Kidney (tissue), 14 donors: ENCODE data around the gene JMJD7. TPM values are rescaled to one million over a fixed set of nuclear protein-coding genes. Genes with fewer than 3 reads are reported as not detected.

Experiments used
- DNase-seq, 5 donors: peaks; one replicate each; pipeline ENCODE4 v3.0.0-alpha.2; 2013 to 2020
- FAIRE-seq: peaks from 2 replicates; lab custom pipeline; 2012; peaks lifted over from hg19 to GRCh38; lab: Jason Lieb, UNC
- H3K27ac ChIP-seq, 2 donors: one replicate each; pipeline ENCODE4 v1.7.0; 2013; ENCODE audit warnings: low read depth in 2 of 2, low read length in 2 of 2, inconsistent platforms in 1 of 2
- H3K27me3 ChIP-seq: one replicate; pipeline ENCODE4 v1.7.1; 2013; ENCODE audit warnings: low read length, inconsistent platforms; ENCODE audit not compliant: control insufficient read depth, insufficient read depth
- H3K36me3 ChIP-seq, 3 donors: one replicate each; pipeline versions ENCODE4 v1.7.0 to v1.7.1; 2013; ENCODE audit warnings: low read length in 3 of 3, control low read depth in 1 of 3, inconsistent platforms in 1 of 3; ENCODE audit not compliant: insufficient read depth in 3 of 3, control insufficient read depth in 2 of 3
- H3K4me1 ChIP-seq, 3 donors: one replicate each; pipeline versions ENCODE4 v1.7.0 to v1.7.1; 2013; ENCODE audit warnings: low read length in 3 of 3, inconsistent platforms in 1 of 3, low read depth in 1 of 3; ENCODE audit not compliant: control insufficient read depth in 2 of 3, insufficient read depth in 2 of 3
- H3K4me3 ChIP-seq, 3 donors: one replicate each; pipeline versions ENCODE4 v1.7.0 to v1.8.1; 2013; ENCODE audit warnings: low read length in 3 of 3, control low read depth in 1 of 3, inconsistent platforms in 1 of 3
- H3K9ac ChIP-seq, 3 donors: one replicate each; pipeline versions ENCODE4 v1.7.0 to v1.7.1; 2013; ENCODE audit warnings: low read length in 3 of 3, control low read depth in 1 of 3, inconsistent platforms in 1 of 3
- H3K9me3 ChIP-seq, 3 donors: one replicate each; pipeline versions ENCODE4 v1.7.0 to v1.7.1; 2013; ENCODE audit warnings: low read length in 3 of 3, control low read depth in 1 of 3, inconsistent platforms in 1 of 3; ENCODE audit not compliant: control insufficient read depth in 2 of 3, insufficient read depth in 1 of 3
- CTCF ChIP-seq: IDR thresholded peaks from 3 replicates; pipeline ENCODE4 v1.5.1; 2012; ENCODE audit warnings: mild to moderate bottlenecking, moderate library complexity, borderline replicate concordance; ENCODE audit not compliant: insufficient read depth; ENCODE audit errors: extremely low read depth
- intact Hi-C: fragments of 100-400 bp; cut with DNase I; formaldehyde crosslinking; loops from one replicate; pipeline ENCODE4 v1.11.1; 2022
- polyA plus RNA-seq: library from polyadenylated mRNA; stranded (reverse); fragments of 350-450 nt; fragmentation: Illumina TruSeq; extraction: RNeasy Lipid Tissue Mini Kit (QIAGEN cat#74804); gene quantifications from one replicate; pipeline ENCODE4 v1.2.3, GENCODE V29; 2014; ENCODE audit warnings: low read depth, low replicate concordance; ENCODE audit not compliant: insufficient read depth
- total RNA-seq: library from RNA; stranded (reverse); fragmentation: NEBNext Ultra II Directional; extraction: Animal tissue kit (Norgen Biotek cat#: 25700); gene quantifications from one replicate; pipeline ENCODE4 v1.2.1, GENCODE V29; 2021
- donor health status: control.
- donor health status: control.
- donor health status: control.
- donor health status: control.
- donor health status: control.
- donor health status: DM: yes; HTN: yes; CAD: no.
- donor health status: Normal renal cell carcinoma (clear cell type).

The JMJD7 gene
- total and polyA plus RNA-seq, 2 donors from 2014 or later, result 16.2 to 17.6 TPM

DNA sequence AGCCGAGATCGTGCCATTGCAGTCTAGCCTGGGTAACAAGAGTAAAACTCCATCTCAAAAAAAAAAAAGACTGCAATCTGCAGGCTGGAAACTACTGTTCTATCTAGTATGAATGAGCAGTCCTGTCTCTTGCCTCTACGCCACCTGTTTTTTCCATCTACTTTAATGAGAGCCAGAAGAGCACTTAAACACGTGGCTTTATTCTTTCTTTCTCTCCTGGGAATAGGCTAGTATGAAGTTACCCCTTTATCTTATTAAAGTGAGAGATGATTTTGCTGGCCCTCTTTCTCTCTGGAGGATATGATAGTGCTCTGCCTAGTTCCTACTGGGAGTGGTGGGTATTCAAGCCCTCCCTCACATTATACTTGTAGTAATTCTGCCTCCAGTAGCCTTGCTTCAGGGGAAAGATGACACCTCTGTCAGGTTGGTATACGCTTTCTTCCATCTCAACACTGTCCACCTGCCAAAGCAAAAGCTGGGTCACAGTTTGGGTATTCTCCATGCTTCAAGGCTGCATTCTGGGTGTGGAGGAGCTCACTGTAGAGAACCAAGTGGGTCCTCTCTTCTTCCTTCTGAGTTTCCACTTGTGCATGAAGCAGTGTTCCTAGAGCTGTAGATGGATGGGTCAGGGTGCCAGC lies 35.8 kb upstream of the JMJD7 start:
- H3K9me3 ChIP-seq, result no peaks in the 10 kb centered on the region
- FAIRE-seq (no peak), DNase-seq (no peak)
- H3K4me1 ChIP-seq, result peaks cover 0 to 32% (median 26%) of the 10 kb centered on the region in 3 donors
- no peak overlapping the region for H3K4me3 ChIP-seq
- intact Hi-C loops, result no loop called here
- H3K36me3 ChIP-seq, result no peaks in the 10 kb centered on the region
- no peak overlapping the region for H3K9ac ChIP-seq
- TF ChIP-seq CTCF, result no peak
- no peaks in the 10 kb centered on the region for H3K27me3 ChIP-seq
- no peak overlapping the region for H3K27ac ChIP-seq

DNA sequence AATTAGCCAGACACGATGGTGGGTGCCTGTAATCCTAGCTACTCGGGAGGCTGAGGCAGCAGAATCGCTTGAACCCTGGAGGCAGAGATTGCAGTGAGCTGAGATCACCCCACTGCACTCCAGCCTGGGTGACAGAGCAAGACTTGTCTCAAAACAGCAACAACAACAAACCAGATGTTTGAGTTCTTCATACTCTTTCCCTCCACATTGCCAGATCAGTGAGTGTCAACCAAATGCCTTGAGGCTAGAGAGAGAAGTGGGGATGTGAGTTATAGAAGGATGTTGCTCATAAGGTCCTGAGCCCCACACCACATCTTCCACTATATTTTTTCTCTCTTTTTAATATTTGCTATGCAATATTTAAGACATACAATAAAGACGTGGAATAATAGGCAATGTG lies 33.8 kb upstream of the JMJD7 start:
- intact Hi-C loops, result no loop called here
- H3K4me3 ChIP-seq, result no peak overlapping the region
- no peaks in the 10 kb centered on the region for H3K9me3 ChIP-seq
- H3K4me1 ChIP-seq, result peaks cover 0 to 34% (median 32%) of the 10 kb centered on the region in 3 donors
- H3K27me3 ChIP-seq, result no peaks in the 10 kb centered on the region
- H3K27ac ChIP-seq, result no peak overlapping the region
- DNase-seq (no peak), FAIRE-seq (no peak)
- no peaks in the 10 kb centered on the region for H3K36me3 ChIP-seq
- TF ChIP-seq CTCF, result no peak
- no peak overlapping the region for H3K9ac ChIP-seq

DNA sequence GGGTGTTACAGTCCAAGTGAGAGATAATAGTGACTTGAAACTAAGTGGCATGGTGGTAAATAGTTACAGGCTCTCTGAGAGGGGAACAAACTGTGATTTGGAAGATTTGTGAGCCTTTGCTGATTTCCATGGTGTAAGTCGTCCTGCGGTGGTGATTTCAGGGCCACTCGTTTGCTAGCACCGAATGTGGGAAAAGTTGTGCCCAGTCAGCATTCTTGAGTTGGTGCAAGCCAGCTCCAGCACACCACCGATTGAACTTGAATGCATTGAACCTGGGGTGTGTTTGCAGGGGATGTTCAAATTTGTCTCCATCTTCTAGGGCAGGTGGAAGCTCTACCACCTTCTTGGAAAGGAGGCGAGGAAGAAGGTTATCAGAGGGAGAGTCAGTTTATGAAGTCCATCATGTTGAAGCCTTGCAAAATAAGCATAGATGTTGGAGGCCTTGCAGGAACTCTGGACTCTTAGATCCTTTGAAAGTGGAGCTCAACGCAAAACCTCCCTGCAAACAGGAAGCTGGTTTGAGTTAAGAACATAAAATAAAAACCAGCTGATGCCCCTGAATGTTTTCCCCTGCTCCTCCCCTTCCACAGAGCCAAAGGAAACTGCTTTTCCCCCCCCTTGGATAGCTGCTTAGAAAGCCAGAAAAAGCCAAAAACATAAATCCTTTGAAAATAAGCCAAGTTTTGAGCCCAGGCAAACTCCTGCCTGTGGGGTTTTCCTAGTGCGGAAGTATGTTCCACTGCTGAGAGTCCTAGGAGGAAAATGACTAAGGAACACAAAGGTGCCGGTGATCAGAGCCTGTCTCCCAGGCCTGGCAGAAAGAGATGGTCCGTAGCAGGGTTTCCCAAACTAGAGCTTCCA lies 31.7 kb upstream of the JMJD7 start:
- H3K9ac ChIP-seq, result no peak overlapping the region
- H3K4me3 ChIP-seq, result no peak overlapping the region
- H3K4me1 ChIP-seq, result peaks cover 0 to 25% (median 17%) of the 10 kb centered on the region in 3 donors
- H3K36me3 ChIP-seq, result peaks cover 0 to 5% (median 3%) of the 10 kb centered on the region in 3 donors
- peak in 2 of 5 donors; percentile 39 to 77 for DNase-seq
- no peak for FAIRE-seq
- no peaks in the 10 kb centered on the region for H3K9me3 ChIP-seq
- TF ChIP-seq CTCF, result no peak
- H3K27ac ChIP-seq, result peak overlapping the region; percentile 36 to 49
- H3K27me3 ChIP-seq, result no peaks in the 10 kb centered on the region
- intact Hi-C loops, result no loop called here
